ENCODE measurements around the gene FAM193B.

FAM193B gene

DNA sequence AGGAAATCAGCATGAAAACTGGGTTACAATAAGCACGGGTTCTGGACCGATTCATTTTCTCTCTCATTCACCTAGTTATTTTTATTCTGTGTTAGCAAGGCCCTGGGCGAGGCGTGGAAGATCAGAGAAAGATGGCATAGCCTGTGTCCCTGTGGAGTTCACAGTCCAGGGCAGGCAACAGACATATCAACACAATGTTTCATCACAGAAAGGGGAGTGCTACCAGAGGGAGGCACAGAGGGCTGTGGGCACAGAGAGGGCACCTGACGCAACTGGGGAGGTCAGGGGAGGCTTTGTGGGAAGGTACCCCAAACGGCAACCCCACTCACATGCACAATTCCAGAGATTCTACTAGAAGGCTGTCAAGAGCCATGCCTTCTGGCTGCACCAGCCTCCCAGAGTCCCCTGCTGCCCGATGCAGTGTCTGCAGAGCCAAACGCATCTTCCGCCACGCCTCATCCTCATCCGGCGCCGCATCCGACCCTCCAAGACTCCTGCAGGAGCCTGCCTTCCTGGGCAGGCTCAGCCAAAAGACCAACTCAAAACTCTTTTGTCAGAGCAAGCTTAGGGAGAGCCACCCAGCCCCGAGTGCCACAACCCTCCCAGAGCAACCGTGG is 1.4 kb downstream of the FAM193B start:
- TF ChIP-seq, protein P1, sequence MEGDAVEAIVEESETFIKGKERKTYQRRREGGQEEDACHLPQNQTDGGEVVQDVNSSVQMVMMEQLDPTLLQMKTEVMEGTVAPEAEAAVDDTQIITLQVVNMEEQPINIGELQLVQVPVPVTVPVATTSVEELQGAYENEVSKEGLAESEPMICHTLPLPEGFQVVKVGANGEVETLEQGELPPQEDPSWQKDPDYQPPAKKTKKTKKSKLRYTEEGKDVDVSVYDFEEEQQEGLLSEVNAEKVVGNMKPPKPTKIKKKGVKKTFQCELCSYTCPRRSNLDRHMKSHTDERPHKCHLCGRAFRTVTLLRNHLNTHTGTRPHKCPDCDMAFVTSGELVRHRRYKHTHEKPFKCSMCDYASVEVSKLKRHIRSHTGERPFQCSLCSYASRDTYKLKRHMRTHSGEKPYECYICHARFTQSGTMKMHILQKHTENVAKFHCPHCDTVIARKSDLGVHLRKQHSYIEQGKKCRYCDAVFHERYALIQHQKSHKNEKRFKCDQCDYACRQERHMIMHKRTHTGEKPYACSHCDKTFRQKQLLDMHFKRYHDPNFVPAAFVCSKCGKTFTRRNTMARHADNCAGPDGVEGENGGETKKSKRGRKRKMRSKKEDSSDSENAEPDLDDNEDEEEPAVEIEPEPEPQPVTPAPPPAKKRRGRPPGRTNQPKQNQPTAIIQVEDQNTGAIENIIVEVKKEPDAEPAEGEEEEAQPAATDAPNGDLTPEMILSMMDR (IDR thresholded peaks at IDR 0.05; ENCODE audit: insufficient read depth, low read length, poor library complexity, severe bottlenecking): no peak
- DNase-seq (ENCODE audit: extremely low read depth, insufficient read length): no peak
- Histone ChIP-seq H3K27me3 (replicated peaks; ENCODE audit: control insufficient read depth, insufficient read depth, low read length) (no peaks in the 10 kb centered on the region), H3K4me3 (replicated peaks; ENCODE audit: low read depth, low read length) (peak overlapping the region; percentile 75), H3K36me3 (ENCODE audit: control insufficient read depth, insufficient read depth, low read length) (peaks cover 4% of the 10 kb centered on the region; the same call in 1 of the 2 replicates)

DNA sequence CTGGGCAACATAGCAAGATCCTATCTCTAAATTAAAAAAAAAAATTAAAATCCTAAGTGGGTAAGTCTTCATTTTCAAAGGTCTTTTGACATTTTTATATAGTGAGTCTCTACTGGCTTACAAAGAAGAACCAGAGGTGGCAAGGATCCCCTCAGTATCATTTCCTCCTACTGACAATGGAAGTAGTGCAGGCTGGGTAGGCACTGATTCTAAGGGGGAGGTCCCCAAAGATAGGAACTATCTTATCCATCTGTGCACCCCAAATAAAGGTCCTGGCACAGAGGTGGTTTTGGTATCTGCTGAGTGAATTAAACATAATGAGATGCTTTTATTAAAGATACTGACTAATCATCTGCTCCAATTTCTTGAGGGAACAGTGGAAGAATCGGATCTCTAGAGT is 4.2 kb downstream of the FAM193B start:
- no peak for DNase-seq (ENCODE audit: extremely low read depth, insufficient read length)
- no peak overlapping the region for H3K4me3 ChIP-seq (replicated peaks; ENCODE audit: low read depth, low read length)
- peaks cover 6% of the 10 kb centered on the region for H3K36me3 ChIP-seq (ENCODE audit: control insufficient read depth, insufficient read depth, low read length)
- no peaks in the 10 kb centered on the region for H3K27me3 ChIP-seq (replicated peaks; ENCODE audit: control insufficient read depth, insufficient read depth, low read length)
- TF ChIP-seq, protein P1 (IDR thresholded peaks at IDR 0.05; ENCODE audit: insufficient read depth, low read length, poor library complexity, severe bottlenecking): no peak

- Histone ChIP-seq H3K36me3 (ENCODE audit: control insufficient read depth, insufficient read depth, low read length) (peaks cover 6% of the 10 kb centered on the region), H3K27me3 (replicated peaks; ENCODE audit: control insufficient read depth, insufficient read depth, low read length) (no peaks in the 10 kb centered on the region), H3K4me3 (replicated peaks; ENCODE audit: low read depth, low read length) (no peak overlapping the region)
- no peak for DNase-seq (ENCODE audit: extremely low read depth, insufficient read length)
- TF ChIP-seq, protein P1 (IDR thresholded peaks at IDR 0.05; ENCODE audit: insufficient read depth, low read length, poor library complexity, severe bottlenecking): no peak
Measured at GRCh38 chr5:177548495-177548894, 5.9 kb downstream of the FAM193B start.

DNA sequence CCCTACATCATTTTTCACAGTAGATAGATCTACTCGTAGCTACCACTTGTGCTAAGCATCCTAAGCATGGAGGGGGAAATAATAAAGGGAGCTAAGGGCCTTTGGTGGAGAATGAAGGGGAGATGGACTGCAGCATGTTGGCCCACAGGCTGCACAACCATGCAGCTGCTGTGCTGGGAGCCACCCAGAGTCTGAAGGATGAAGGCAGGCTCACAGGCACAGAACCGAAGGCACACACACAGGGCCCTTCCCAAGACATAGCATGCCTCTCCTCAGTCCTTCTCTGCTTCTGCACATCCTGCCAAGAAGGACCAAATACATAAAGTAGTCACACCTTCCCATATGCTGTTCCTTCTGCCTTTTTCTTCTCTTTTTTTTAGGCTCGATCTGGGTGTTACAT is 6.6 kb downstream of the FAM193B start:
- H3K36me3 ChIP-seq (ENCODE audit: control insufficient read depth, insufficient read depth, low read length): peaks cover 7% of the 10 kb centered on the region
- TF ChIP-seq, protein P1 (IDR thresholded peaks at IDR 0.05; ENCODE audit: insufficient read depth, low read length, poor library complexity, severe bottlenecking): no peak
- no peak overlapping the region for H3K4me3 ChIP-seq (replicated peaks; ENCODE audit: low read depth, low read length)
- no peaks in the 10 kb centered on the region for H3K27me3 ChIP-seq (replicated peaks; ENCODE audit: control insufficient read depth, insufficient read depth, low read length)
- no peak for DNase-seq (ENCODE audit: extremely low read depth, insufficient read length)

DNA sequence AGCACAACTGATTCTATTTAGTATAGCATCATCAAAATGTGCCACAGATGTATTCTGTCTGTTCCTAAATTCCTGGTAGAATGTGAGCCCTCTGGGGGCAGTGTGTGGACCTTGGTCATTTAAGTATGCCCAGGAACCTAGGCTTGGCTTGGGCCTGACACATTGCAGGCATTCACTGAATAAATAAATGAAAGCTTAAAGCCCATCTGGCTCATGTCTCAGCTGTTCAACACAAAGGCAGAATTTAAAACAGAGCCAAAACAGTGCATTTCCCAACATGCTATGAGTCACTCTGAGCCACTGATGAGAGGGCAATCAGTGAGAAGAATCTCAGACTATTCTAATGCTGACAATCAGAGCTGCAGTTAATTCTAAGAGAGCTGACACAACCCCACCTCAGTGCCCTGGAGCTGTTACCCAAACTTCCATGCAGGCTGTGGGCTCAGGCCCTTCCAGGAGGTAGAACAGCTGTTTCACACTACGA is 8.1 kb downstream of the FAM193B start:
- no peak for DNase-seq (ENCODE audit: extremely low read depth, insufficient read length)
- Histone ChIP-seq H3K4me3 (replicated peaks; ENCODE audit: low read depth, low read length) (no peak overlapping the region), H3K36me3 (ENCODE audit: control insufficient read depth, insufficient read depth, low read length) (peaks cover 6% of the 10 kb centered on the region), H3K27me3 (replicated peaks; ENCODE audit: control insufficient read depth, insufficient read depth, low read length) (no peaks in the 10 kb centered on the region)
- TF ChIP-seq, protein P1 (IDR thresholded peaks at IDR 0.05; ENCODE audit: insufficient read depth, low read length, poor library complexity, severe bottlenecking): no peak
